ENCODE measurements around the gene NECAB3.

Gene NECAB3

DNA sequence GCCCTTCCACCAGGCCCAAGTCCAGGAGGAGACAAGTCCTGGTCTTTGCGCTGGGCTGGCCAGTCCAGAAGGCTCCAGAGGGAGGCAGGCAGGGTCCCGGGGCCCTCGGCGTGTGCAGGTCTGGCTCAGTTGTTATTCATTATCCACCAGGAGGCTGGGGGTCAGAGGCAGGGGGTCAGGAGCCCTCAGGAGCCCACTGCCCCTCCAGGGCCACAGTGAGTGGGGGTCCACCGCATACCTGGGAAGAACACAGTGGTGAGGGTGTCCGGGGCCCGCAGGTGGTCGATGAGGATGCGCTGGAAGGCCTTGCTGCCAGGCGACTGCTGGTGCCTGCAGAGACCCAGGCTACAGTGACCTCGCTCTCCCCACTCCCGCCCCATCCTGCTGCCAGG lies 16.5 kb downstream of the NECAB3 start:
- H3K4me3 ChIP-seq (ENCODE audit: low read depth, low read length), result no peak overlapping the region
- TF ChIP-seq, protein P1, sequence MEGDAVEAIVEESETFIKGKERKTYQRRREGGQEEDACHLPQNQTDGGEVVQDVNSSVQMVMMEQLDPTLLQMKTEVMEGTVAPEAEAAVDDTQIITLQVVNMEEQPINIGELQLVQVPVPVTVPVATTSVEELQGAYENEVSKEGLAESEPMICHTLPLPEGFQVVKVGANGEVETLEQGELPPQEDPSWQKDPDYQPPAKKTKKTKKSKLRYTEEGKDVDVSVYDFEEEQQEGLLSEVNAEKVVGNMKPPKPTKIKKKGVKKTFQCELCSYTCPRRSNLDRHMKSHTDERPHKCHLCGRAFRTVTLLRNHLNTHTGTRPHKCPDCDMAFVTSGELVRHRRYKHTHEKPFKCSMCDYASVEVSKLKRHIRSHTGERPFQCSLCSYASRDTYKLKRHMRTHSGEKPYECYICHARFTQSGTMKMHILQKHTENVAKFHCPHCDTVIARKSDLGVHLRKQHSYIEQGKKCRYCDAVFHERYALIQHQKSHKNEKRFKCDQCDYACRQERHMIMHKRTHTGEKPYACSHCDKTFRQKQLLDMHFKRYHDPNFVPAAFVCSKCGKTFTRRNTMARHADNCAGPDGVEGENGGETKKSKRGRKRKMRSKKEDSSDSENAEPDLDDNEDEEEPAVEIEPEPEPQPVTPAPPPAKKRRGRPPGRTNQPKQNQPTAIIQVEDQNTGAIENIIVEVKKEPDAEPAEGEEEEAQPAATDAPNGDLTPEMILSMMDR (IDR thresholded peaks at IDR 0.05; ENCODE audit: insufficient read depth, low read length, missing control alignments), result no peak
- CTCF ChIA-PET, result interaction anchor here (1.3 kb wide), 1 partner anchor 11 kb away, joined by 3 read pairs; no protein-coding TSS in a partner anchor
- DNase-seq (ENCODE audit: low read depth, low spot score), result no peak
- POLR2A ChIA-PET, result no interaction called here

DNA sequence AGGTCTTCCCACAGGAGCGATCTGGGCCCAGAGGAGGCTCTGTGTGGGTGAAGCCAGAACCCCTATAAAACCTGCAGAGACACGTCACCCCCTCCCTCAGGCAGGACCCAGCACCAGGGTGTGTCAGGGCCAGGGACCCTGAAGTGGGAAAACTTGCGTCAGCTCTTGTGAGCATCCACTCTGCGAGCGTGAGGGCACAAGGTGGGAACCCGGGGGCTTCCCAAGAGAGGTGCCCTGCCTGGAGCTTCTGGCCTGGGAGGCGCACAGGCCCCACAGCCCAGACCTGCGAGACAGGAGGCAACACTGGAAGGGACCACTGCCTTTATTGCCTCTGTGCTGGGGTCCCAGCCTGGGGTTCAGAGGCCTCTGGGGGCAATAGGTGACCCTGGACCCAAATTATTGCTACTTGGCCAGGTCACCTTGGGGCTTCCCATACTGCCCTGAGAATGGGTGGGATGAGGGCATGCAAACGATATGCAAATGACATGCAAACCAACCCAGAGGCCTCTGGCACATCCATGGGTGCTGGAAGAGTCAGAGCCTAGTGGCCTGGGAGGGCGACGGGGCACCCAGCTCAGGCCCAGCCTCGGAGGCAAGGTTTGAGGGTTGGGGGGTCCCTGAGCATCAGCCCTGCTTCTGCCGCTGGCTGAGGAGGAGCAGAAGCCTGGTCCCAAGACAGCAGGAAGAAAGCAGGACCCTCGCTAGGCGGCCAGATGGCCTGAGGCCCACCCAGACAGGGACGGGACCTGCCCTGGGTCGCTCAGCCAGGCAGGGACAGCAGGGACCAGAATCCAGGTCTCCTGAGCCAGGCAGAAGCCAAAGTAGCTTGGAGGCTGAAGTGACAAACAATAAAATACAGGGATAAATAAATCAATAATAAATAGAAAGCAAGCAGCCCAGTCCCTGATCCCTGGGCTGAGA lies 17.2 kb downstream of the NECAB3 start:
- ChIA-PET POLR2A (no interaction called here), CTCF (interaction anchor here (10.9 kb wide), 1 partner anchor 8 kb away, joined by 99 read pairs; the partner anchor contains the start of genes ACTL10 and C20orf144)
- DNase-seq (ENCODE audit: low read depth, low spot score), result no peak
- no peak overlapping the region for H3K4me3 ChIP-seq (ENCODE audit: low read depth, low read length)
- TF ChIP-seq, protein P1 (IDR thresholded peaks at IDR 0.05; ENCODE audit: insufficient read depth, low read length, missing control alignments), result no peak

DNA sequence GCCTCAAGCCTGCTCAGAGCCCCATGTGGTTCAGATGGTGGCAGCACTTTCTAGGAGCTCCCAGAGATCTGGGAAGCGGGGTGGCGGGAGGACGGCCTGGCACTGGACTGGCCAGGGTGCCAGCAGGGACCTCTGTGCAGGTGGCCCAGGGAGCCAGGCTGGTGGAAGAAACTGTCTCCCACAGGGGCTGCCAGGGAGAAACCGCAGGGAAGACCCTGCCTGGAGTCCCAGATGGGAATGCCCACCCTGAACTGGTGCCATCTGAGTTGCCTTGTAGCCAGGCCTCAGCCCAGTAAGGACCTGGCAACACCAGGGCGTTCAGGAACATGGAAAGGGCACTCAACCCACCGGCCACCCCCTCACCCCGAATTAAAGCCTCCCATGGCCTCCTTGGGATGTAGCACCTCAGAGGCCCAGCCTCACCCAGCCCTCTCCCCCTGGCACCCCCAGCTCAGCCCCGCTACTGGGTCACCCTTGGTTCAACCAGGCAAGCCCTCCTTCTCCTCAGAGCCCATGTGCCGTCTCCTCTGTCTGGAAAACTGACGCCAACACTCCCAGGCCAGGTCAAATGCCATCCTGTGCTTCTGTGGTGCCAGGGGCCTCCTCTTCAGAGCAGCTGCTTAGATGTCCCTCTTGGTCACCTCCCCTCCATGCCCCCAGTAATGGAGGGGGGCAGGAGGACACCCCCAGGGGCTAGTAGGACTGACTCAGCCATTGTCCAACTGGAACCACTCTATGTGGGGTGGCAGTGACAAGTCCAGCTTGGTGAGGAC lies 18.0 kb downstream of the NECAB3 start:
- DNase-seq (ENCODE audit: low read depth, low spot score), result no peak
- CTCF ChIA-PET, result interaction anchor here (0.6 to 10.9 kb wide), 3 partner anchors 9 to 836 kb away, joined by 3 to 99 read pairs (median 3); partner anchors contain the start of genes ACTL10, C20orf144 and MAPRE1
- POLR2A ChIA-PET, result interaction anchor here (1.0 kb wide), 1 partner anchor 7 kb away, joined by 3 read pairs; no protein-coding TSS in a partner anchor
- no peak overlapping the region for H3K4me3 ChIP-seq (ENCODE audit: low read depth, low read length)
- TF ChIP-seq, protein P1 (IDR thresholded peaks at IDR 0.05; ENCODE audit: insufficient read depth, low read length, missing control alignments), result no peak

DNA sequence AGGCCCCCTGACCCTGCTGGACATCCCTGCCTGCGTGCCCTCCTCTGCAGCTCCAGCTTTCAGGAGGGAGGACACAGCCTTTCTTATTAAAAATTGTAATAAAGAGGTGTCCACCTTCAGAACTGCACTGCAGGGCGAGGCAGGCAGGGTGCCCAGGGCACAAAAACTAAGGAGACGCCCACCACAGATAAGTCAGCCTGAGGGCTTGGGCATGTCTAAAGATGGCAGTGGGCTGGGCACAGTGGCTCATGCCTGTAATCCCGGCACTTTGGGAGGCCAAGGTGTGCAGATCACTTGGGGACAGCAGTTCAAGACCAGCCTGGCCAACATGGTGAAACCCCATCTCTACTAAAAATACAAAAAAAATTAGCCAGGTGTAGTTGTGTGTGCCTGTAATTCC lies 19.1 kb downstream of the NECAB3 start:
- ChIA-PET CTCF (interaction anchor here (2.8 to 10.9 kb wide), 3 partner anchors 10 to 198 kb away, joined by 11 to 99 read pairs (median 33); partner anchors contain the start of genes ACTL10 and C20orf144), POLR2A (interaction anchor here (0.5 to 1.0 kb wide), 2 partner anchors 8 to 913 kb away, joined by 3 read pairs; no protein-coding TSS in a partner anchor)

DNA sequence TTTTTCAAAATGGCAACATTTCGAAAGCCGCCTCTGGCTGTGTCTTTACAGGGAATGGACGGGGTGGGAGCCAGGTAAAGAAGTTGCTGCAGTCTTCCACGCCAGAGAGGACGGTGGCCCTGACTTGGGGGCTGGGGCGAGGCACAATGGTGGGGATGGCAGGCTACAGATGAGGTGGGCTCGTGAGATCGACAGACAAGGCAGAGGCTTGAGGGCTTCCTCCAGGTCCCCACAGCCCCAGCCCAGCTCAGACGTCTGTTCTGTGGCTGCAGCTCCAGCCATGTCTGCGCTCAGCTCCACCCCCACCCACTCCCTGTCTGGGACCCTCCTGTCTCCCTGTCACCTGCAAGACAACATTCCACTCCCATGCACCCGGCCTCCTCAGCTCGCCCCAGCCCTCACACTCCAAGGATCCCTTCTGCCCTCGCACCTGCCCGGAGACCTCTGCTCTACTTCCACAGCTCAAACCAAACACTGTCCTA lies 19.5 kb downstream of the NECAB3 start:
- TF ChIP-seq, protein P1 (IDR thresholded peaks at IDR 0.05; ENCODE audit: insufficient read depth, low read length, missing control alignments), result no peak
- DNase-seq (ENCODE audit: low read depth, low spot score), result no peak
- POLR2A ChIA-PET, result interaction anchor here (0.5 to 1.0 kb wide), 2 partner anchors 9 to 913 kb away, joined by 3 read pairs; no protein-coding TSS in a partner anchor
- H3K4me3 ChIP-seq (ENCODE audit: low read depth, low read length), result no peak overlapping the region
- CTCF ChIA-PET, result interaction anchor here (0.9 to 10.9 kb wide), 8 partner anchors 10 to 260 kb away, joined by 3 to 99 read pairs (median 8); partner anchors contain the start of genes ACTL10, C20orf144 and SNTA1

More for the DNA sequence above, 19.1 kb downstream of the NECAB3 start:
- H3K4me3 ChIP-seq (ENCODE audit: low read depth, low read length), result no peak overlapping the region
- TF ChIP-seq, protein P1 (IDR thresholded peaks at IDR 0.05; ENCODE audit: insufficient read depth, low read length, missing control alignments), result no peak
- DNase-seq (ENCODE audit: low read depth, low spot score), result no peak
